ENCODE results near the gene EIF3A.
A peak's percentile ranks its signal among the peaks of the same experiment; 100 is the strongest.
"Not testable (repeated sequence)": the region's sequence is repeated elsewhere in the genome, so short reads cannot be mapped to it uniquely, and the experiment has no call there.

The EIF3A gene

DNA sequence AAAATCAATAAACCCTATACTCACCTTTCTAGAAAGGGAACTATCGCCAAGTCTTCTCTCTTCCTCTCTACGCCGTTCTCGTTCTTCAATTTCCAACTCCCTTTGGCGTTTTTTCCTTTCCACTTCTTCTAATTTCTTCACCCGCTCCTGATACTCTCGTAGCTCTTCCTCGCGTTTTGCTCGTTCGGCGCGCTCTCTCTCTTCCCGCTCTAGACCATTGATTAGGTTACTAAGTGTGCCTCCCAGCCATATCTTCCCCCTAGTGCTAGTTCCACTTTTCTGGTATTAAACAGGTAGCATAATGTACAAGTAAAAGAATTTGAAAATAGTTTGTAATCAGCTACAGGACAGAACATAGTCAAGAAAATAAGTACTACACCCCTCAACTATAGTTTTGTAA, 30.8 kb downstream of the EIF3A start:
- DNase-seq = no peak

- DNase-seq = no peak
Observed at GRCh38 chr10:119049361-119049760, 31.3 kb downstream of the EIF3A start.

GRCh38 chr10:119045561-119045960, 35.1 kb downstream of the EIF3A start:
- no peak for DNase-seq

DNA sequence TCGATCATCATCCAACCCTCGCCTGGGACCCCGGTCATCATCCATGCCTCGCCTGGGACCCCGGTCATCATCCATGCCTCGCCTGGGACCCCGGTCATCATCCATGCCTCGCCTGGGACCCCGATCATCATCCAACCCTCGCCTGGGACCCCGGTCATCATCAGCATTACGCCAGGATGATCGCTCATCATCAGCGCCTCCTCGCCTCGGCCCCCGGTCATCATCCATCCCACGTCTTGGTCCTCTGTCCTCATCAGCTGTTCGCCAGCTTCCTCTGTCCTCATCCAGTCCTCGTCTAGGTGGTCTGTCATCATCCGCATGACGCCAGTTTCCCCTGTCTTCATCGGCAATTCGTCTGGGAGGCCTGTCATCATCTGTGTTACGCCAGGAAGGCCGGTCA, 38.4 kb downstream of the EIF3A start:
- DNase-seq = no peak

DNA sequence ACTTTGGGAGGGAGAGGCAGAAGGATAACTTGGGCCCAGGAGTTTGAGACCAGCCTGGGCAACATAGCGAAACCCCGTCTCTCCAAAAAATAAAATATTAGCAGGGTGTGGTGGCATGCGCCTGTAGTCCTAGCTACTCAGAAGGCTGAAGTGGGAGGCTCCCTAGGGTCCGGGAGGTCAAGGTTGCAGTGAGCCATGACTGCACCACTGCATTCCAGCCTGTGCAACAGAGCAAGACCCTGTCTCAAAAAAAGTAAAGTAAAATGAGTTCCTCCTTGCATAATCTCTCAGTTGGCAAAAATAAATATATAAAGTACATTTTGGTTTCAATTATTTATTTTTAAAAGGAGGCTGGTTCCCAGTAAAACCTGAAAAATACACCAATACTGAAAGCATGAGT, 39.3 kb downstream of the EIF3A start:
- no peak for DNase-seq

DNA sequence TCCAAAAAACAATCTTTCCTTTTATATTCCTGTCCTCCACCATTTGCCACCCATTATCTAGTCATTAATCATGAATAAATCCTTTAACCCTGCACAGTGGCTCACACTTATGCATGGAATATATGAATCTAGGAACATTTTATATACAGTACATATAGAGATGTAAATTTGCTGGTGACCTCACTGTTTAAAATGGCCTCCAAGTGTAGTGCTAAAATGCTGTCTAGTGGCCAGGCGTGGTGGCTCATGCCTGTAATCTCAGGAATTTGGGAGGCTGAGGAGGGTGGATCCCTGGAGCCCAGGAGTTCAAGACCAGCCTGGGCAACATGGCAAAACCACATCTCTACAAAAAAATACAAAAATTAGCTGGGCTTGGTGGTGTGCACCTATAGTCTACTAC, 41.5 kb downstream of the EIF3A start:
- DNase-seq = no peak

GRCh38 chr10:119031496-119032059, 49.0 kb downstream of the EIF3A start:
- no peak for DNase-seq

DNA sequence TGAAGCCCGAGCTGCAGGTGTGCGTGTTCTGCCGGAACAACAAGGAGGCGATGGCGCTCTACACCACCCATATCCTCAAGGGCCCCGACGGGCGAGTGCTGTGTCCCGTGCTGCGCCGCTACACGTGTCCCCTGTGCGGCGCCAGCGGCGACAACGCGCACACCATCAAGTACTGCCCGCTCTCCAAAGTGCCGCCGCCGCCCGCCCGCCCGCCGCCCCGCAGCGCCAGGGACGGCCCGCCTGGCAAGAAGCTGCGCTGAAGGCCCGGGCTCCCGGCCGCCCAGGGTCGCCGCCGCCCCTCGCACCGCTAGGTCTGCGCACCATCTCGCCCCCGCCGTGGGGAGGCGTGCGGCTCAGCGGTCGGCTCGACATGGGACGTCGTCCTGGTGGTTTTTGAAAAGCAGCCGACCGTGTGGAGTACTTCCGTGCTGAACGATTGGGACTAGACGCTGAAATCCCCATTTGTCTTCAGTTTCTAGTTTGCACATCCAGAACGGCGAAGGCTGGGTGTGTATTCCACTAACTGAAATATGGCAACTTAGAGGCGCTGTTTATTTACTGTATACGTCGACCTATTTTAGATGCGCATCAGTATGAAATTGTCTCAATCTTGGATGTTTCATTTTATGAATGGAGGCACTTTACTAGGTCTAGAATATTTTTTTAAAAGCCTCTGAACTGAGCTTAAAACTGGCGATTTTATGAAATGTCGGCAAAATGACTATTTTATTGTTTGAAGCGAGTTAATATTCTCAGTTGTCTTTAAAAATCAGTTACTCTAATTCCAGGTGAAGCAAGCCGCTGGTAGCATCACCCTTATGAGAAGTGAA, 50.0 kb downstream of the EIF3A start:
- peak; percentile 69 for DNase-seq

GRCh38 chr10:119029613-119030420, 50.8 kb downstream of the EIF3A start, which contains the start of gene NANOS1:
Gene NANOS1, plus strand, starts transcription at chr10:119029714. Its CDS starts 88 bp downstream, at chr10:119029802.
- peak; percentile 27 for DNase-seq

- DNase-seq = peak; percentile 81
Observed at GRCh38 chr10:119028900-119029612, 51.6 kb downstream of the EIF3A start.

DNA sequence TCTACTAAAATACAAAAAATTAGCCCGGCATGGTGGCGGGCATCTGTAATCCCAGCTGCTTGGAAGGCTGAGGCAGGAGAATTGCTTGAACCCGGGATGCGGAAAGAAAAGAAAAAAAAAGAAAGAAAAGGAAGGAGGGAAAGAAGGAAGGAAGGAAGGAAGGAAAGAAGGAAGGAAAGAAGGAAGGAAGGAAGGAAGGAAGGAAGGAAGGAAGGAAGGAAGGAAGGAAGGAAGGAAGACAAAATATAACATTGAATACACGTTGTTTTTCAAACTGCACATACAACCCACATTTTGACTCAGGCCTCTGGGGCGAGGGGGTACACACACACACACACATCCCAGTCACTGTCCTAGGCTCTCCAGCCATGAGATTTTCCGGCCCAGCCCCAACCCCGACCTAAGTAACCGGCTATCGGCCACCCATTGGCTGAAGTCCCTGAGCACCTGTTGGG, 52.1 kb downstream of the EIF3A start:
- DNase-seq = not testable (repeated sequence)

DNA sequence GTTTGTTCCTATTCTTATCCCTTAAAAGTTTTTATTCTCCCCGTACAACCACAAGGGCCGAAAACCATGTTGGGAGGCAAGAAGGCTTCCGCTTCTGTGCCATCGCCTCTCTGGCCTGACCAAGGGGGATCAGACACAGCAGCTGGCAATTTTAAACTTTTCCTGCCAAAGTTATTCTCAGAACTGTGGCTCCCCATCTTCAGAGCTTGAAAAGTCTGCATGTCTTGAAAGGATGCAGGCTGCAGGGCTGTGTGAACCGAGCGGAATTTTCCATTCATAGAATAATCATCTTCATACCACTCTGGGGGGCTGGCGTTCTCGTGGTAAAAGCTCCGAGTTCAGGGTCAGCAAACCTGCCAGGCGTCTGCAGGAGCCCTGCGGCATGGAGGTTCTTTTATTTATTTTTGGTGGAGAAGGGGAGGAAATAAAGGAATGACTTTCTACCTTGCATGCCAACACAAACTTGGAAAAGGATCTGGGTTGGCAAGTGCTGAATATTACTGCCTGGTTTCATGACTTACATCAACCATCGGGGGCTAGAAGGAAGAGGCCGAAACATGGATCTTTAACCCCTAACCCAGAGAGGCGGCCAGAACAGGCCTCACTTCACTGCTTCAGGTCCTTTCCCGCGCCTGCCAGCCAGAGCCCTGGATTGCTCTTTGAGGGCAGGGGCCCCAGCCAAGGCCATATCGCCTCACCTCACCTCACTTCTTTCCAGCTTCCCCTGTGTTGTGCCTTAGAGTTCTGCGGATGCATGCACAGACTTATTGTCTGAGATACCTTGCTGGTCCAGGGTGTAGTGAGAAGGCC, 54.1 kb downstream of the EIF3A start:
- DNase-seq = no peak

DNA sequence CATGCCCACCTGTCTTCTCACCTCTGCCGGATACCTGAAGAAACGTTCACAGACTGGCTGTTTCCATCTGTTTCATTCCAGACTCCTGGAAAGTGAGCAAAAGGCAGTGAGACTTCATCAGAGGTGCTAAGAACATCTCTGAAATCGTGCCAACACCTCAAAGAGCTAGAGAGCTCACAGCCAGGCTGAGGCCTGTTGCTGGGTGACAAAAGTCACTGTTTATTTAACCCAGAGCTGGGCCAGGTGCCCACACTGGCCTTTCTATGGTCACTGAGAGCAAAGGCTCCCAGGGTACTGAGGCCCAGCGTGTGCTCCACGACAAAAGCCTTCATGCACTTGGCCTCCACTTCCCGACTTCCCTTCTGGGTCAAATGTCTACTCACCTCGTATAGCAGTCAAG, 54.8 kb downstream of the EIF3A start:
- no peak for DNase-seq

GRCh38 chr10:119025336-119025735, 55.3 kb downstream of the EIF3A start:
- no peak for DNase-seq

DNA sequence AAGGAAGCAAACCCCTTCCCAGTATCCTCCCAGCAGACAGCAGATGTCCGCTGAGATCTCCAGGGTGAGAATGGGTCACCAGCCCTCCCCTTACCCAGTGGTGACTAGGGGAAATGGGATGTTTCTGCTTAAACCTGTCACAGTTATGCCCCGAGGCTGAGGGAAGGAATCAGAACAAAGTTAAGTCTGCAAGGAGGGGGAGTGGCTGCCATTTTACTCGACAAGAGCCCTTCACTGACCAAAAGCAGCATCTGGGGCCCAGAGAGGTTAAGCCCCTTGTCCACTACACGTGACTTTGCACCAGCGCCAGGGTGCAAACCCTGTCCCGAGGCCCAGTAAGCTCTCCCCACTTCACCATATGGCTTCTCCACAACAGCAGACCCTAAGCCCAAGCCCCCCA, 55.7 kb downstream of the EIF3A start:
- no peak for DNase-seq

DNA sequence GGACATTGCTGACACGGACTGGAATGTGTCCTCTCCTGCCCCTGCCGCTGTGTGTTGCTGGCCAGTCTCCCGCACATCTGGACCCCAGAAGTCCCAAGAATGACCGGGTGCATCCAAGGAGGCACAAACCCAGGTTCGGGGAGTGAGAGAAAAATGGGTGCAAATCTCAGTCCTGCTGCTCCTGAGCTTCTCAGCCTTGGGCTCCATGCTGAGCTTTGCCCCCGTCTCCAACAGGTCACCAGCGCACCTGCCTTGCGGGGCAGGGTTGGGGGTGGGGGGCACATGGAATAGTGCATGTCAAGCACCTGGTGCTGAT, 57.1 kb downstream of the EIF3A start:
- no peak for DNase-seq

- no peak for DNase-seq
Observed at GRCh38 chr10:119022846-119023552, 57.6 kb downstream of the EIF3A start.

- DNase-seq = peak; percentile 56
Observed at GRCh38 chr10:119020627-119020946, 60.0 kb downstream of the EIF3A start.

GRCh38 chr10:119007211-119007574, 73.4 kb downstream of the EIF3A start:
- DNase-seq = no peak

- DNase-seq = no peak
Observed at GRCh38 chr10:119006451-119007210, 74.0 kb downstream of the EIF3A start.

Data from activated CD4-positive, alpha-beta T cell treated with anti-CD3 and anti-CD28 coated beads for 48 hours (primary cell).